ENCODE measurements around the gene CTNNA3.
"Not testable (repeated sequence)": the region's sequence is repeated elsewhere in the genome, so short reads cannot be mapped to it uniquely, and the experiment has no call there.

CTNNA3 gene

GRCh38 chr10:67222934-67223333 is 473.1 kb downstream of the CTNNA3 start:
- H3K27me3 ChIP-seq (ENCODE audit: insufficient read depth, low read length): no peaks in the 10 kb centered on the region
- H3K36me3 ChIP-seq (ENCODE audit: insufficient read depth, low read depth, low read length): no peaks in the 10 kb centered on the region
- H3K9ac ChIP-seq (ENCODE audit: low read depth, low read length): no peak overlapping the region
- no peak overlapping the region for H3K4me3 ChIP-seq (ENCODE audit: low read length)
- H3K9me3 ChIP-seq (ENCODE audit: insufficient read depth, low read depth, low read length): no peaks in the 10 kb centered on the region
- H3K4me1 ChIP-seq (ENCODE audit: insufficient read depth, low read length): no peaks in the 10 kb centered on the region
- no peak overlapping the region for H3K27ac ChIP-seq (ENCODE audit: low read length)

- no peak overlapping the region for H3K4me3 ChIP-seq (ENCODE audit: low read length)
- no peak overlapping the region for H3K9ac ChIP-seq (ENCODE audit: low read depth, low read length)
- H3K27me3 ChIP-seq (ENCODE audit: insufficient read depth, low read length): no peaks in the 10 kb centered on the region
- no peaks in the 10 kb centered on the region for H3K9me3 ChIP-seq (ENCODE audit: insufficient read depth, low read depth, low read length)
- H3K36me3 ChIP-seq (ENCODE audit: insufficient read depth, low read depth, low read length): no peaks in the 10 kb centered on the region
- H3K4me1 ChIP-seq (ENCODE audit: insufficient read depth, low read length): no peaks in the 10 kb centered on the region
- no peak overlapping the region for H3K27ac ChIP-seq (ENCODE audit: low read length)
These were observed 474.0 kb downstream of the CTNNA3 start for GRCh38 chr10:67221939-67222494.

GRCh38 chr10:67211680-67212079 is 484.3 kb downstream of the CTNNA3 start:
- no peaks in the 10 kb centered on the region for H3K4me1 ChIP-seq (ENCODE audit: insufficient read depth, low read length)
- no peak overlapping the region for H3K27ac ChIP-seq (ENCODE audit: low read length)
- no peaks in the 10 kb centered on the region for H3K36me3 ChIP-seq (ENCODE audit: insufficient read depth, low read depth, low read length)
- no peak overlapping the region for H3K4me3 ChIP-seq (ENCODE audit: low read length)
- no peak overlapping the region for H3K9ac ChIP-seq (ENCODE audit: low read depth, low read length)
- no peaks in the 10 kb centered on the region for H3K9me3 ChIP-seq (ENCODE audit: insufficient read depth, low read depth, low read length)
- no peaks in the 10 kb centered on the region for H3K27me3 ChIP-seq (ENCODE audit: insufficient read depth, low read length)

GRCh38 chr10:67207923-67208322 is 488.1 kb downstream of the CTNNA3 start:
- H3K9ac ChIP-seq (ENCODE audit: low read depth, low read length); H3K27ac ChIP-seq (ENCODE audit: low read length); H3K36me3 ChIP-seq (ENCODE audit: insufficient read depth, low read depth, low read length); H3K4me3 ChIP-seq (ENCODE audit: low read length); H3K9me3 ChIP-seq (ENCODE audit: insufficient read depth, low read depth, low read length); H3K4me1 ChIP-seq (ENCODE audit: insufficient read depth, low read length); H3K27me3 ChIP-seq (ENCODE audit: insufficient read depth, low read length): not testable (repeated sequence)

- H3K9ac ChIP-seq (ENCODE audit: low read depth, low read length): no peak overlapping the region
- H3K27me3 ChIP-seq (ENCODE audit: insufficient read depth, low read length): no peaks in the 10 kb centered on the region
- H3K9me3 ChIP-seq (ENCODE audit: insufficient read depth, low read depth, low read length): no peaks in the 10 kb centered on the region
- no peak overlapping the region for H3K4me3 ChIP-seq (ENCODE audit: low read length)
- no peaks in the 10 kb centered on the region for H3K4me1 ChIP-seq (ENCODE audit: insufficient read depth, low read length)
- no peak overlapping the region for H3K27ac ChIP-seq (ENCODE audit: low read length)
- no peaks in the 10 kb centered on the region for H3K36me3 ChIP-seq (ENCODE audit: insufficient read depth, low read depth, low read length)
These were observed 495.0 kb downstream of the CTNNA3 start for GRCh38 chr10:67200913-67201564.

- Histone ChIP-seq H3K4me1 (ENCODE audit: insufficient read depth, low read length) (no peaks in the 10 kb centered on the region), H3K9ac (ENCODE audit: low read depth, low read length) (no peak overlapping the region), H3K27me3 (ENCODE audit: insufficient read depth, low read length) (no peaks in the 10 kb centered on the region)
These were observed 520.6 kb downstream of the CTNNA3 start for GRCh38 chr10:67175354-67175753.

GRCh38 chr10:67173787-67174186 is 522.2 kb downstream of the CTNNA3 start:
- no peak overlapping the region for H3K4me3 ChIP-seq (ENCODE audit: low read length)
- no peaks in the 10 kb centered on the region for H3K4me1 ChIP-seq (ENCODE audit: insufficient read depth, low read length)
- H3K27me3 ChIP-seq (ENCODE audit: insufficient read depth, low read length): no peaks in the 10 kb centered on the region
- H3K9ac ChIP-seq (ENCODE audit: low read depth, low read length): no peak overlapping the region
- H3K9me3 ChIP-seq (ENCODE audit: insufficient read depth, low read depth, low read length): peaks cover 2% of the 10 kb centered on the region; the same call in 1 of the 2 replicates
- no peaks in the 10 kb centered on the region for H3K36me3 ChIP-seq (ENCODE audit: insufficient read depth, low read depth, low read length)
- H3K27ac ChIP-seq (ENCODE audit: low read length): no peak overlapping the region

More at GRCh38 chr10:67175354-67175753, 520.6 kb downstream of the CTNNA3 start:
- H3K27ac ChIP-seq (ENCODE audit: low read length): no peak overlapping the region
- no peaks in the 10 kb centered on the region for H3K36me3 ChIP-seq (ENCODE audit: insufficient read depth, low read depth, low read length)
- no peaks in the 10 kb centered on the region for H3K9me3 ChIP-seq (ENCODE audit: insufficient read depth, low read depth, low read length)
- no peak overlapping the region for H3K4me3 ChIP-seq (ENCODE audit: low read length)

GRCh38 chr10:67171970-67172369 is 524.0 kb downstream of the CTNNA3 start:
- Histone ChIP-seq H3K9me3 (ENCODE audit: insufficient read depth, low read depth, low read length) (peaks cover 6% of the 10 kb centered on the region; the same call in 1 of the 2 replicates), H3K4me3 (ENCODE audit: low read length) (no peak overlapping the region), H3K9ac (ENCODE audit: low read depth, low read length) (no peak overlapping the region), H3K27me3 (ENCODE audit: insufficient read depth, low read length) (no peaks in the 10 kb centered on the region), H3K4me1 (ENCODE audit: insufficient read depth, low read length) (no peaks in the 10 kb centered on the region), H3K36me3 (ENCODE audit: insufficient read depth, low read depth, low read length) (no peaks in the 10 kb centered on the region), H3K27ac (ENCODE audit: low read length) (no peak overlapping the region)

GRCh38 chr10:67156239-67156638 is 539.8 kb downstream of the CTNNA3 start:
- Histone ChIP-seq H3K27ac (ENCODE audit: low read length) (no peak overlapping the region), H3K4me3 (ENCODE audit: low read length) (no peak overlapping the region), H3K36me3 (ENCODE audit: insufficient read depth, low read depth, low read length) (no peaks in the 10 kb centered on the region), H3K27me3 (ENCODE audit: insufficient read depth, low read length) (no peaks in the 10 kb centered on the region), H3K4me1 (ENCODE audit: insufficient read depth, low read length) (0 out of 2 replicates have a peak, but pooled peaks cover 4% of the 10 kb centered on the region), H3K9me3 (ENCODE audit: insufficient read depth, low read depth, low read length) (no peaks in the 10 kb centered on the region), H3K9ac (ENCODE audit: low read depth, low read length) (no peak overlapping the region)

- no peaks in the 10 kb centered on the region for H3K9me3 ChIP-seq (ENCODE audit: insufficient read depth, low read depth, low read length)
- no peak overlapping the region for H3K4me3 ChIP-seq (ENCODE audit: low read length)
- 0 out of 2 replicates have a peak, but pooled peaks cover 2% of the 10 kb centered on the region for H3K4me1 ChIP-seq (ENCODE audit: insufficient read depth, low read length)
- H3K9ac ChIP-seq (ENCODE audit: low read depth, low read length): no peak overlapping the region
- H3K27me3 ChIP-seq (ENCODE audit: insufficient read depth, low read length): no peaks in the 10 kb centered on the region
- no peak overlapping the region for H3K27ac ChIP-seq (ENCODE audit: low read length)
- no peaks in the 10 kb centered on the region for H3K36me3 ChIP-seq (ENCODE audit: insufficient read depth, low read depth, low read length)
These were observed 544.5 kb downstream of the CTNNA3 start for GRCh38 chr10:67151471-67151870.

GRCh38 chr10:67144530-67144929 is 551.5 kb downstream of the CTNNA3 start:
- Histone ChIP-seq H3K9me3 (ENCODE audit: insufficient read depth, low read depth, low read length) (no peaks in the 10 kb centered on the region), H3K4me1 (ENCODE audit: insufficient read depth, low read length) (peaks cover 6% of the 10 kb centered on the region; the same call in 1 of the 2 replicates)

GRCh38 chr10:67141300-67141699 is 554.7 kb downstream of the CTNNA3 start:
- Histone ChIP-seq H3K9me3 (ENCODE audit: insufficient read depth, low read depth, low read length) (no peaks in the 10 kb centered on the region), H3K4me3 (ENCODE audit: low read length) (no peak overlapping the region), H3K36me3 (ENCODE audit: insufficient read depth, low read depth, low read length) (no peaks in the 10 kb centered on the region), H3K27me3 (ENCODE audit: insufficient read depth, low read length) (no peaks in the 10 kb centered on the region), H3K9ac (ENCODE audit: low read depth, low read length) (no peak overlapping the region), H3K27ac (ENCODE audit: low read length) (no peak overlapping the region), H3K4me1 (ENCODE audit: insufficient read depth, low read length) (peaks cover 6% of the 10 kb centered on the region; the same call in 1 of the 2 replicates)

More at GRCh38 chr10:67144530-67144929, 551.5 kb downstream of the CTNNA3 start:
- Histone ChIP-seq H3K36me3 (ENCODE audit: insufficient read depth, low read depth, low read length) (no peaks in the 10 kb centered on the region), H3K27ac (ENCODE audit: low read length) (no peak overlapping the region), H3K9ac (ENCODE audit: low read depth, low read length) (no peak overlapping the region), H3K4me3 (ENCODE audit: low read length) (no peak overlapping the region), H3K27me3 (ENCODE audit: insufficient read depth, low read length) (no peaks in the 10 kb centered on the region)
